GM10266 (cell line): ENCODE results near the gene BARHL1.

Source experiments
- DNase-seq: peaks from one replicate; pipeline ENCODE4 v3.0.0; 2012; ENCODE audit errors: extremely low spot score
- TF ChIP-seq, protein P1 (sequence below): IDR thresholded peaks from 2 replicates; pipeline ENCODE4 v1.5.1; 2012; ENCODE audit warnings: mild to moderate bottlenecking, low read depth; ENCODE audit not compliant: control insufficient read depth, insufficient read depth; ENCODE audit errors: missing control alignments

BARHL1 gene

GRCh38 chr9:132547436-132547835 lies 35.0 kb upstream of the BARHL1 start:
- TF ChIP-seq, protein P1, sequence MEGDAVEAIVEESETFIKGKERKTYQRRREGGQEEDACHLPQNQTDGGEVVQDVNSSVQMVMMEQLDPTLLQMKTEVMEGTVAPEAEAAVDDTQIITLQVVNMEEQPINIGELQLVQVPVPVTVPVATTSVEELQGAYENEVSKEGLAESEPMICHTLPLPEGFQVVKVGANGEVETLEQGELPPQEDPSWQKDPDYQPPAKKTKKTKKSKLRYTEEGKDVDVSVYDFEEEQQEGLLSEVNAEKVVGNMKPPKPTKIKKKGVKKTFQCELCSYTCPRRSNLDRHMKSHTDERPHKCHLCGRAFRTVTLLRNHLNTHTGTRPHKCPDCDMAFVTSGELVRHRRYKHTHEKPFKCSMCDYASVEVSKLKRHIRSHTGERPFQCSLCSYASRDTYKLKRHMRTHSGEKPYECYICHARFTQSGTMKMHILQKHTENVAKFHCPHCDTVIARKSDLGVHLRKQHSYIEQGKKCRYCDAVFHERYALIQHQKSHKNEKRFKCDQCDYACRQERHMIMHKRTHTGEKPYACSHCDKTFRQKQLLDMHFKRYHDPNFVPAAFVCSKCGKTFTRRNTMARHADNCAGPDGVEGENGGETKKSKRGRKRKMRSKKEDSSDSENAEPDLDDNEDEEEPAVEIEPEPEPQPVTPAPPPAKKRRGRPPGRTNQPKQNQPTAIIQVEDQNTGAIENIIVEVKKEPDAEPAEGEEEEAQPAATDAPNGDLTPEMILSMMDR, result no peak

GRCh38 chr9:132547976-132548730 lies 34.3 kb upstream of the BARHL1 start:
- no peak for DNase-seq
- TF ChIP-seq, protein P1, result no peak

More at GRCh38 chr9:132547436-132547835, 35.0 kb upstream of the BARHL1 start:
- DNase-seq, result no peak

DNA sequence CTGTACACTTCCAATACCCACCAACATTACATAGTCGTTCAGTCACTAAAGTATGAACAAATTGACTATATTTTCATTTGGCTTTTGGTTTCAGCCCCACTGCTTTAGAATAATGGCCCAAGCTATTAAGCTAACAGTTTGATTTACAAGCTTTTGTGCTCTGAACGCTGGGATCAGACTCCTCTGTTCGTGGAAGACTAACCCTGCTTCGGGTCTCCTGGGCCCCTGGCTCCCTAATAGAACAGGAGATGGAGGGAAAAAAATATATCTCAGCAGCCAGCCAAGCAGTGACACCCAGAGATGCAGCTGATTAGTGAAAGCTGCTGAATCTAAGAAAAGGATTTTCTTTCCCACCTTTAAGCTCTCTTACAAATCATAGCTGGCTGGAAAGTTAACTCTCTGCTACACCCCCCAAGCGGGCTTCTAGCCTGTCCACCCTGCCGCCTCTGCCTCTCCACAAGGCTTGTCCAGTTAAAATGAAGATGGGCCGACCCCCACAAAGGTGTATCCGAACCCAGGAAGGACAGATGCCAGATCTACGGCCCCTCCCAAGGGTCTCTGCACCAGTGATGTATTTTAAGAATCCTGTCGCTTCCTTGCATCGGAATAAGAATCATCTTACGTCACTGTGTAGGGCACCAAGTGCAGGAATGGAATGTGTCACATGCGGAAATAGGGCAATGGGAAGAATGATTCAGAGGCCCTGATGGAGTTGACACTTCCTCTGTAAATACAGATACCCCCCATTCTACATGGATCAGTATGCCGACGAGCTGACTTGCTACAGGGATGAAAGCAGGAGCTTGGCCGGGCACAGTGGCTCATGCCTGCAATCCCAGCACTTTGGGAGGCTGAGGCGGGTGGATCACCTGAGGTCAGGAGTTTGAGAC lies 33.4 kb upstream of the BARHL1 start:
- no peak for DNase-seq
- TF ChIP-seq, protein P1, result no peak

DNA sequence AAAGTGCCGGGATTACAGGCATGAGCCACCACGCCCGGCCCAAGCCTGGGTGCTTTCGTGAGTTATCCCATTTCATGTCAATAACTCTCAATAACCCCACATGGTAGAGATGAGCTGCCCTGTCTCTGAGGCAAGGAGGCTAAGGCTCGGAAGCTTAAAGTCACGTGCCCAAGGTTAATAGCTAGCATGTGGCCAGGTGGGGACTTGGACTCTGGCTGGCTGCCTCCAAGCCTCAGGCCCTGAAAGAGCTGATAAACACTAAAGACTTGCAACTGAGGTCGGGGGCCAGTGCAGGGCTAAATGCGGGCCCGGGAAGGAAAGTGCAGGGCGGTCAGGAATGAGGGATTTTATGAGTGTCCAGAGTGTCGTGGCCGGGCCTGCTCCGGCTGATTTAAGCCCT lies 30.9 kb upstream of the BARHL1 start:
- TF ChIP-seq, protein P1, result no peak
- DNase-seq, result no peak

DNA sequence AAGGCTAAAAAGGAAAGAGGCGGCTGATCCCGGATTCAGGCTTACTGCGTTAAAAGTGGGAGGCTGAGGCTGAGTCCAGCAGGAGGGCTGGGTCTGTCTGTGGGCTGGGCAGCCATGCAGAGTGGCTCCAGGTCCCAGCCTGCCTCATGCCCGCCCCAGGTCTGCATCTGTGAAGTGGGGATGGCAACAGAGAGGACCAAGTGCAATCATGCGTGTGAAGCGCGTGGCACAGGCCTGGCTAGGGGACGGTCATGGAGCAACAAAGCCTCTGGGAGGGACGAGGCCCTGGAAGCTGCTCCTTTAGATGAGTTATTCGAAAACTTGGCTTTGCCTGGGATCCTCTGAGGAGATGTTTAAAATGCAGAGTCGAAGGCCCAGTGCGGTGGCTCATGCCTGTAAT lies 30.4 kb upstream of the BARHL1 start:
- no peak for DNase-seq
- TF ChIP-seq, protein P1, result no peak

GRCh38 chr9:132554755-132555154 lies 27.7 kb upstream of the BARHL1 start:
- no peak for DNase-seq
- TF ChIP-seq, protein P1, result no peak

GRCh38 chr9:132555528-132555927 lies 26.9 kb upstream of the BARHL1 start:
- DNase-seq, result no peak
- TF ChIP-seq, protein P1, result no peak
